Gastrocnemius medialis (tissue), 4 donors: ENCODE data around the gene WDR73.

Experiments used
- POLR2A ChIP-seq, 2 donors: fragments of 450-650 bp; IDR thresholded peaks; one replicate each; pipeline ENCODE4 v1.6.1; 2017; ENCODE audit warnings: antibody characterized with exemption in 2 of 2, mild to moderate bottlenecking in 2 of 2, moderate library complexity in 2 of 2
- TF ChIP-seq, protein P1 (sequence below), 5 experiments: fragments of 450-650 bp in 3 of 5; fragments of 200-600 bp in 2 of 5; sonication (generic) in 2 of 5; IDR thresholded peaks in 4 of 5; conservative IDR thresholded peaks in 1 of 5; 1 replicate in 4 of 5; 2 replicates in 1 of 5; pipeline ENCODE4 v1.5.1; 2016 to 2019; ENCODE audit warnings: antibody characterized with exemption in 5 of 5, mild to moderate bottlenecking in 3 of 5, moderate library complexity in 3 of 5

DNA sequence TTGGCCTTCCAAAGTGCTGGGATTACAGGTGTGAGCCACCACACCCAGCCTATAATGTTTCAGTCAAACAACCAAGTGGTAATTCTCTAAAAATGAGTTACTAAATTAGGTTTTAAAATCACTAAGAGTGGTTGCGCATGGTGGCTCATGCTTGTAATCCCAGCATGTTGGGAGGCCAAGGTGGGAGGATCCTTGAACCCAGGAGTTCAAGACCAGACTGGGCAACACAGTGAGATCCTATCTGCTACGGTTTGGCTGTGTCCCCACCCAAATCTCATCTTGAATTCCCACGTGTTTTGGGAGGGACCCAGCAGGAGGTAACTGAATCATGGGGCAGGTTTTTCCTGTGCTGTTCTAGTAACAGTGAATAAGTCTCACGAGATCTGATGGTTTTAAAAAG lies 35.8 kb upstream of the WDR73 start:
- TF ChIP-seq, protein P1, sequence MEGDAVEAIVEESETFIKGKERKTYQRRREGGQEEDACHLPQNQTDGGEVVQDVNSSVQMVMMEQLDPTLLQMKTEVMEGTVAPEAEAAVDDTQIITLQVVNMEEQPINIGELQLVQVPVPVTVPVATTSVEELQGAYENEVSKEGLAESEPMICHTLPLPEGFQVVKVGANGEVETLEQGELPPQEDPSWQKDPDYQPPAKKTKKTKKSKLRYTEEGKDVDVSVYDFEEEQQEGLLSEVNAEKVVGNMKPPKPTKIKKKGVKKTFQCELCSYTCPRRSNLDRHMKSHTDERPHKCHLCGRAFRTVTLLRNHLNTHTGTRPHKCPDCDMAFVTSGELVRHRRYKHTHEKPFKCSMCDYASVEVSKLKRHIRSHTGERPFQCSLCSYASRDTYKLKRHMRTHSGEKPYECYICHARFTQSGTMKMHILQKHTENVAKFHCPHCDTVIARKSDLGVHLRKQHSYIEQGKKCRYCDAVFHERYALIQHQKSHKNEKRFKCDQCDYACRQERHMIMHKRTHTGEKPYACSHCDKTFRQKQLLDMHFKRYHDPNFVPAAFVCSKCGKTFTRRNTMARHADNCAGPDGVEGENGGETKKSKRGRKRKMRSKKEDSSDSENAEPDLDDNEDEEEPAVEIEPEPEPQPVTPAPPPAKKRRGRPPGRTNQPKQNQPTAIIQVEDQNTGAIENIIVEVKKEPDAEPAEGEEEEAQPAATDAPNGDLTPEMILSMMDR (IDR thresholded peaks at IDR 0.05 in 4 of 5, conservative IDR thresholded peaks at IDR 0.05 in 1 of 5): no peak
- TF ChIP-seq POLR2A (IDR thresholded peaks at IDR 0.05): no peak
